ENCODE data around the gene CHRNA4.

The CHRNA4 gene

DNA sequence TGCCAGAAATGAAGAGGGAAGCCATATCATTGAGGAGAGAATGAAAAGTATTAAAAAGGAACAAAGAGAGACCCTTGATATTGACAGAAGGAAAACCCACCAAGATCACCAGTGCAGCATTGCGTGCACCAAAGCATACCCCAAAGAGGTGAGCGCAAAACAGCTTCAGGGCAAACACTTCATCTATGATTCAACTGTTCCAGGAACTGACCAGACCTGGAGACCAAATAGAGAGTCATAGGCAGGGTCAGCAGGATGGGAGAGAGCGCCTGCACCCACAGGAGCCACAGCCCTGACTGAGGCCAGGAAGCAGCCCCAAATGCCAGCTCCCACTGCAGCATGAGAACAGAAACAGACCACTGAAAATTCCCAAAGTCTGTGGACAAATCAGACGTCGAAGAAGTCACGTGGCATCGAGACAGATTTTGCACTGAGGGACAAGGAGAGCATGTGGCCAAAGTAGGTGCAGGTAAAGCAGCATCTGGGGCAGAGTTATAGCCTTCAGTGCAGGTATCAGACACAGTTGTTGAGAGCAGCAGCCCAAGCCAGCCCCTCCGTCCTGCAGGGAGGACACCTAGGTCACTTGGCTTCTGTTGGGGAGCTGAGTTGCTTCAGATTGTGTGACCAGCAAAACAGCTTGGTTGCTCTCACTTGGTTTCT lies 29.3 kb downstream of the CHRNA4 start:
- DNase-seq = no peak

DNA sequence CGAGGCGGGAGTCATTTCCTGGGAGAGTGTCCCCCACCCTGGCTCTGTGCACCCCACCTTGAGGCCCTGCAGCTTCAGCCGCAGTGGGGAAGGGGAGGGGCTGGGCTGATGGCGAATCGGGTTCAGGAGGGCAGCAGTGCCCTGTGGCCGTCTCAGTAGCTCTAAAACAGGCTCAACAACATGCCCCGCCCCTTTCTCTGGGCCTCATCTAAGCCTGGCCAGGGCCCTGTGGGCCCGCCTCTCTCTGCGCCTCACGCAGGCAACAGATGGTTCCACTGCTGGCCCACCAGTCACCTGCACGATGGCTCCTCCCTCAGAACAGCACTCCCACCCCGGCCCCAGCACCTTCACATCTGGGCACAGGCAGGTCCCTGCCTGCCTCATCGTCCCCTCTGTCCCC lies 30.2 kb downstream of the CHRNA4 start:
- DNase-seq = no peak

DNA sequence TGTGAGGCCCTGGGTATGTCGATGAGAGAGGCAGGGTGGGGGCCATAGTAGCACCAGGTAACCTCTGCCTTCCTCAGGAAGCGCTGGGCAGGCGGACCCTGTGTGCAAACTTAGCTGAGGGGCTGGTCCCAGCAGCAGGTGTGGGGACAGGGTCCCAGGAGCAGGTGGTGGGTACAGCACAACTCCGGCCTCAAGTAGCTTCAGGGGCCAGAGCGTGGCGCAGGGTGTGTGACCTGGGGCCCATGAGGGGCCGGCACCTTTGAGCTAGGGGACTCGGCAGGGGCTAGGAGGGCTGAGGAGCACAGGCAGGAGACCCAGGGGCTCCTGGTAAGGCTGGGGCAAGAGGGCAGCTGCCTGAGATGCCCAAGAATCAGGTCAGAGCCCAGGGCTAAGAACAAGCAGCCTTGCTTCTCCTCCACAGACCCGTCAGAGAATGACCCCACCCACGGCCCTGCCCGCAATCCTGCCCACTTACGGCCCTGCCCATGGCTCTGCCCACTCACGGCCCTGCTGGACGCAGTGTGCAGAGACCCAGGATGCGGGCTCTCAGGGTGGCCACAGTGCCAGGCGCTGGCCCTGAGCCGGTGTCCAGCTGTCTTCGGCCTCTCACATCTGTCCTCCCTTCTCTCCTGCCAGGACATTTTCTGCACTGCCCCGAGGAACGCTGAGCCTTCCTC lies 30.9 kb downstream of the CHRNA4 start:
- no peak for DNase-seq

DNA sequence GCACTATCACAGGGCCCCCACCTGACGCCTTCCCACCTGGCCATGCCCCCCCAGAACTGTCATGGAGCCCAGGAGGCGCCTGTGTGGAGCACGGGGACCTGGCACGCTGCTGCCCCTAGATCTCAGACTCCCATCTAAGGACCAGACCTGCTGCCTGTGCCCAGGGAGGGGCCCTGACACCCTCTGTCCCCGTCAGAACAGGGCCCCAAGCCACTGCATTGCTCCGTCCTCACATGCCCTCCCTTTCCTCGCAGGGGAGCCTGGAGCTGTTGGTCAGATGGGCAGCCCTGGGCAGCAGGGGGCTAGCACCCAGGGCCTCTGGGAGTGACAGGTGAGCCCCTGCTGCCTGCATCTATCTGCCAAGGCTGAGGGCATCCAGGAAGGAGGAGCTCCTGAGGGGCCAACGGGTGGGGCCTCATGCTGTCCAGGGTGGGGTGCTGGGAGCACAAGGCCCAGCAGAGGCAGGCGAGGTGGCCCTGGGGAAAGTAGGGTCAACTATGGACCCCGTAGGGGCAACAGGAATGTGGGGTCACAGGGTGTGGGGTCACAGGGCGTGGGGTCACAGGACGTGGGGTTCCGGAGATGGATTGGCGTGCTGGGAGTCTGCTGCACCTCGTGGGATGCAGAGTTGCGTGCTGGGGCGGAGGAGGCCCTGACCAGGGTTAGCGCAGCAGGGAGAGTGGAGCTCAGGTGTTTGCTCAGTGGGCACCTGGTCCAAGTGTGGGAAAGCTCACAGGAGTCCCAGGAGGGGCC lies 31.6 kb downstream of the CHRNA4 start:
- no peak for DNase-seq

DNA sequence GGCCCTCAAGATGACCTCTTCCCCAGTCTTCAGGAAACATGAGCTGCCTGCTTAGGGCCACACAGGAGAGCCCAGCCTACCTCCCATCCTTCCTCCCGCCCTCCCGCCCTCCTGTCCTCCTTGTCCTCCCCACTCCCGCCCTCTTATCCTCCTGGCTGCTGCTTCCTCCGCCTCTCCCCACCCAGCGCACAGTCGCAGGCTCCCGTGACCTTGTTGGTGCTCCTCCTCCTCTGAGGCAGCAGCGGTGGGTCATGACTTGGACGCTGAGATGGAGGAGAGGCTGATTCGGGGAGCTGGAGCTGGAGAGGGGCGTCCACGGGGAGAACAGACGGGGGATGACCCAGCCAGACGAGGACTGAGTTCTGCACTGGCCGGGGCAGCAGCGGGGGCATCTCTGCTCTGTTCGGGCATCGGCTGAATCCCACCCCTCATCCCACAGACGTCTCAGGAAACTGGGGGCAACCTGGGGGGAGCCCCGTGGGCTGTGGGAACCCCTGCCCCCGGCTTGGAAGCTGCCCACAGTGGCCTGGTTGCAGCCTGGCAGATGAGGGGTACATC lies 32.4 kb downstream of the CHRNA4 start:
- DNase-seq = no peak

DNA sequence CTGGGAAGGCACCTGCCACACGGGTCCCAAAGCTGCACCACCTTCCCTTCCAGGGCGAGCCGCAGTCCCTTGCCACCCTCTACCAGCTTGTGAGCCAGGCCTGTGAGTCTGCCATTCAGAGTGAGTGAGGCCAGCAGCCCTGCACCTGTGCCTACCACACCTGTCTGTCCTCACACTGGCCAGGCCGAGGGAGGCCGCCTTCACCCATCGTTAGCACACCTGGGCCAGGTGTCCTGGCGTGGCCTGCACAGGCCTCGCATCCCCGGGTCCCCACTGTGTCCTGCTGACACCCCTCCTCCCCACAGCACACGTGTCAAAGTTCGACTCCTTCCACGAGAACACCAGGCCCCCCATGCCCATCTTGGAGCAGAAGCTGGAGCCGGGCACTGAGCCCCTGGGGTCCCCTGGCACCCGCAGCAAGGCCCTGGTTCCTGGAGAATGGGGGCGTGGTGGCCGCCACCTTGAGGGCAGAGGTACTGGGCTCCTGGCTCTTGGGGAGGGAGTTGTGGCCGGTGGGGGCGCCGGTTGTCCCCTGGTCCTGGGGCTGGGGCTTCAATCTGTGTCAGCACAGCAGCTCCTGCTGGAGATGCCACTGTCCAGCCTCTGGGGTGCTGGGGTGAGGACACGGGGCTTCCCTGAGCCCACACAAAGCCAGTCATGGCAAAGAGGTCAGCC lies 33.0 kb downstream of the CHRNA4 start:
- no peak for DNase-seq

DNA sequence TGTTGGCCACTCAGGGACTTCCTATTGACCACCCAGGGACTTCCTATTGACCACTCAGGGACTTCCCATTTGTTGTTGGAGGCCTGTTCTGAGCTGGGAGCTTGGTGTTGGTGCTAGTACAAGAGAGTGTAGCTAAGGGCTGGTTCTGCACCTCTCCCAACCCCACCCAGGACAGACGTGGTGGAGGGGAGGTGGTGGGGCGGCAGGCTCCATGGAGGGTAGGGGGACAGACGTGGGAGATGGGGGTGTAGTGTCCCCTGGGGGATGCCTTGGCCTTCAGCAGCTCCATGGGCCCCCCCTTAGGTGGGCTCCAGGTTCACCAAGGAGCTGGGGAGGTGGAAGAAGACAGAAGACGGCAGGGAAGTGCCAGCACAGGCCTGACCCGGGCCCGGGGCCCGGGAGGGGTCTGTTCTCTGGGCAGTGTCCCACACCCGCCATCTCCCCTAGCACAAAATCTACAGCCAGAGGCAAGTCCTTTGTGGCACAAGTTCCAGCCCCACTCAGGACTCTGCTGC lies 33.9 kb downstream of the CHRNA4 start:
- no peak for DNase-seq

DNA sequence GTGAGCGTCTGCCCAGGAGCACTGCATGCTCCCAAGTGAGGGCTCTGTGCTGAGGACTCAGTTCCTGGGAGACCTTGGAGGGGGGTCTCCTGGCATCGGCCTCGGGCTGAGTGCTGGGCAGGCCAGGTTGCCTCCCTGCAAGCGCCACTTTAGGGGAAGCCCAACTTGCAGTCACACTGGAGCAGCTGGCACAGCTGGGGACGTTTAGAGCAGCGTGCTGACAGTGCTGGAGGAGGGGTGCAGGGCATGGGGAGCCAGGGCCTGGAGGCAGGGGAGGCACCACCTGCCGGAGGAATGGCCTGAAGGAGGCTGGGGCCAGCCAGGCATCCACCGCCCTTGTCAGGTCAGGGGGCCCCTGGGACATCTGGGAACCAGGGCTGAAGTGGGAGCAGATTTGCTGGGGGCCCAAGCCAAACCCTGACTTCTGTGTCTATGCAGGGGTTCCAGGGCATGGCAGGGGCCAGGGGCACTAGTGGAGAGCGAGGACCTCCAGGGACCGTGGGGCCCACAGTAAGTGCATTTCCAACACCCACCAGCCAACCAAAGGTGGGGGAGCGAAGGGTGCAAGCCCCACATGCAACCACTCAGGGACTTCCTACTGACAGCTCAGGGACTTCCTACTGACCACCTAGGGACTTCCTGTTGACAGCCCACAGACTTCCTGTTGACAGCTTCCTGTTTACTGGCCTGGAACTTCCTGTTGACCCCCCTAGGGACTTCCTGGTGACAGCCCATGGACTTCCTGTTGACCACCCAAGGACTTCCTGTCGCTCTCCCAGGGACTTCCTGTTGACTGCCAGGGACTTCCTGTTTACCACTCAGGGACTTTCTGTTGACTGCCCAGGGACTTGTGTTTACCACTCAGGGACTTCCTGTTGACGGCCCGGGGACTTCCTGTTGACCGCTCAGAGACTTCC lies 34.6 kb downstream of the CHRNA4 start:
- no peak for DNase-seq

DNA sequence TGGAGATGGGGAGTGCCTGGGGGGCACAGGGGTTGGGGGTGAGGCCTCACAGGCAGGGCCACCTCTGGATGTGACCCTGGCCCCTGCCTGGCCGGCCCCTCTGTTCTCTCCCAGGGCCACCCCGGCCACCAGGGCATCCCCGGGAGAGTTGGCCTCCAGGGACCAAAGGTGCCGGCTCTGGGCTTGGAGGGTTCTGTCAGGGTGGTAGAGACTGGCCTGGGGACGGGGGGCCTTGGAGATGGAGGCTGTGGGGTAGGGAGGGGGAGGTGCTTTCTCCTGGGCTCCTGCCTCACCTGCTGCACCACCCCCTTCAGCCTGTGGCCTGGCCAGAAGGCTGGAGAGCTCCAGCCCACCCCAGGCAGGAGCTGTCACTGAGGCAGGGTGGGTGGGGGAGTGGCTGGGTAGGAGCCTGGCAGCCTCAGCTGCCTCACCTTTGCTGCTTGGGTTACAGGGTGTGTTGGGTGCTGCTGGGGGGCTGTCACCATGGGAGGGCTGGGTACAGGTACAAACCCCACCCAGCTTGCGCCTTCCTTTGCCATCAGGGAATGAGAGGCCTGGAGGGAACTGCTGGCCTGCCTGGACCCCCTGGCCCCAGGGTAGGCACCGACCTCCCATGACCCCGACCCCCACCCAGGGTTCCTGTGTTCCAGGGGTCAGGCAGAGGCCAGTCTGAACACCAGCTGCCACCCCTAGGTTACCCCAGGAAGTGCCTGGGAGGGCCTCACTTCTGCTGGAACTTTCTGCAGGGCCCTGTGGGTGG lies 35.4 kb downstream of the CHRNA4 start:
- no peak for DNase-seq

DNA sequence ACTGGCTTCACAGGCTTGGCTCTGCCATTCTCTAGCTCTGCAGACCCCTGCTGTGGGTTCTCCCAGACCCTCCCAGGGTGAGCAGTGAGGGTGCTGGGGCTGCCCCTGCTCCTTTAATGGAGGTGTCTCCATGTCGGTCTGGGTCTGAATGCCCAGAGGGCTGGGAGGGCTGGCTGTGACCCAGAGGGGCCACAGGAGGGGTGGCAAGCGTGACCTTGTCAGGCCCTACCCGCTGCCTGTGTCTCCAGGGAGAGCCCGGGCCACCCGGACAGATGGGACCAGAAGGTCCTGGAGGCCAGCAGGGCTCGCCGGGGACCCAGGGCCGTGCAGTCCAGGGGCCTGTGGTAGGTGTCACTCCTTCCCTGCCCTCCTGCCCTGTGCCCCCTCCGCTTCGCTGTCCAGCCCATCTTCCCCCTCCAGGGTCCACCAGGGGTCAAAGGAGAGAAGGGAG lies 36.1 kb downstream of the CHRNA4 start:
- no peak for DNase-seq

DNA sequence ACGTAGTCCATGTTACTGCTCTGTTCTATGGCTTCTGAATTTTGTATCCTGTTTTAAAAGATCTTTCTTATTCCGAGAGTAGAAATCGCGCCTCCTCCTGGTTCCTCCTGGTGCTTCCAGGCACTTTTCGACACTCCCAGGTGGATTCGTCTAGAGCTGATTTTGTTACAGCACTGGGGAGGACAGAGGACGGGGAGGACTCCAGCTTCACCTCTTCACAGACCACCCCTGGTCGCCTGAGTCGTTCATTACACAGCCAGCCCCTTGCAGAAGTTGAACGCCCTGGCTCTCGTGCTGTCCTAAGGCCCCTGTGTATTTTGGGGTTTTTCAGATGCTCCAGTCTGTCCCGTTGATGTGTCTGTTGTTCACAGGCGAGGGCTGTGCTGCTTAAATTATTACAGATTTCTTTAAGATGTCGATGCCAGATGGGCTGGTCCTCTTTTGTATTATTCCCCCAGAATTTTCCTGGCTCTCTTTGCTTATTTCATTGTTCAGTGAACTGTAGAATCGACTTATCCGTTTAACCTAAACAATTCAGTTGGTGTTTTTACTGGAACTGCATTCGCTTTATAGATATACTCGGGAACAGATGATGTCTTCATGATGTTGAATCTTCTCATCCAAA lies 37.7 kb downstream of the CHRNA4 start:
- DNase-seq = no peak

DNA sequence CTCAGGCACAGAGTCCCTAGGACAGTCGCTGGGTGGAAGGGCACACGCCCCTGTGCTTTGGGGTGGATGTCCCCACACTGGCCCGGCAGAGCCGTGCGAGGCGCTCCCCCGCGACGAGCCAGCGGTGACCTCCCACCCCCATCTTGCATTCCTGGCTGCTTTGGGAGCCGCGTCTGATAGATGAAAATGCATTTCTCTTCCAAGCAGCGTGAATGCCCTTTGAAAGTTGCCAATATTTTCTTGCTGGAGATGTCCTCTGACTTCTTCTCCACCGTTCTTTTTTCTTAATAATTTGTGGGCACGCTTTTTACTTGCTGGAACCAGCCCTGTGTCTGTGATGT lies 38.2 kb downstream of the CHRNA4 start:
- no peak for DNase-seq

DNA sequence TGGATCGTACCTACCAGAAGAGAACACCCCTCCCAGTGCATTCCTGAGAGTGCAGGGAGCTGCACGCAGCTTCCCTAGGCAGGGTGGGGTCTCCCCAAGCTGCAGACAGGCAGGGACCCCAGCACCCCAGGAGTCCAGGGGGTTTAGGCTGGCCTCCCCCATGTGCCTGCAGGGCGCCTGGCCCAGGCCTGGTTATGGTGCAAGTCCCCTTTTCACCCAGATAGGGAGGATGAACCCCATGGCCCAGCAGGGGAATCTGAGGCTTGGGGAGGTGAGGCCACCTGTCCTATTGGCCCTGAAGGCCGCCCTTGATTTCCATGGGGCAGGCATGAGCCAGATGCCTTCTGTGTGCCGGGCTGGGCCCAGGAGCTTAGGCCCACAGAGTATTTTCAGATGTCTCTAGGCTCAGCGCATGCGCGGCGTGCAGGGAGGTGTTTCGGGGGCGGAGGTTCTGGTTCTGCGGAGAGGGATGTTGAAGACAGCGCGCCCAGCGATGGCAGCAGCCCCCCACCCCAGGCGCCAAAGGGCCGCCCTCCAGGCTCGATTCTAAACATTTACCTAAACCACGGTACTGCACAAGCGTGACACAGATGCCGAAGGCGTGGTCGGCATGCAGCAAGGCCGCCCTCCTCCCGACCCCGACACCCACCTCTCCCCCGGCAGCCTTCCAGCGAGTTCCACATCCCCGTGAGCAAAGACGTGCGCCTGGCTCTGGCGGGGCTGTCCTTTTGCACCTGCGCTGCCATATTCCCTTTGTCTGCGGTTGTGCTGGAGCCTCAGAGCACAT lies 38.8 kb downstream of the CHRNA4 start:
- no peak for DNase-seq

DNA sequence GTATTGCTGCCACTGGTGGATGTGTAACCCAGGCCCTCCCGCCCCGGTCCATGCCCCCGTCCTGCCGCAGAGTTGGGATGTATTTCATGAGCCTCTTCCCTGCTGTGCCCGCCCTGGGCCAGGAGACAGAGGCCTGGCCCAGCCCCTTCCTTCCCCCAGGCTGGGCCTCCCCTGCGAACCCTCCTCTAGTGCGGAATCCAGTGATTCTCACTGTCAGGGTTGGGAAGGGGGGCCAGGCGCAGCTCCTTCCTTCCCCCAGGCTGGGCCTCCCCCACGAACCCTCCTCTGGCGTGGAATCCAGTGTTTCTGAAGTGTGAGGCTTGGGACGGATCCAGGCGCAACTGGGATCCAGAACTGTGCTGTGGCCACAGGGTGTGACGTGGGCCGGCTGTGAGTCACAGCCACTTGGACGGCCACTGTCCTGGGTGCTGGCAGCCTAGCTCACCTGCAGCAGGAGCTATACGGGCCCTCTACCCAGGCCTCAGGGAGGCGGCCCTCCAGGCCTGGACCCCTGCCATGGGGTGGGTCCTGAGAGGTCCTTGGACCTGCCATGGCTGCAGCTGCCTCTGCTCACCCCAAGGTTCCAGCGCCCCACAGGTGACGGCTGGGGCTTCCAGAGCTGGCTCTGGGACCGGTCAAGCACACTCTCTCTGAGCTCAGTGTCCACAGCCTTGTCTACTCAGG lies 39.9 kb downstream of the CHRNA4 start:
- no peak for DNase-seq

DNA sequence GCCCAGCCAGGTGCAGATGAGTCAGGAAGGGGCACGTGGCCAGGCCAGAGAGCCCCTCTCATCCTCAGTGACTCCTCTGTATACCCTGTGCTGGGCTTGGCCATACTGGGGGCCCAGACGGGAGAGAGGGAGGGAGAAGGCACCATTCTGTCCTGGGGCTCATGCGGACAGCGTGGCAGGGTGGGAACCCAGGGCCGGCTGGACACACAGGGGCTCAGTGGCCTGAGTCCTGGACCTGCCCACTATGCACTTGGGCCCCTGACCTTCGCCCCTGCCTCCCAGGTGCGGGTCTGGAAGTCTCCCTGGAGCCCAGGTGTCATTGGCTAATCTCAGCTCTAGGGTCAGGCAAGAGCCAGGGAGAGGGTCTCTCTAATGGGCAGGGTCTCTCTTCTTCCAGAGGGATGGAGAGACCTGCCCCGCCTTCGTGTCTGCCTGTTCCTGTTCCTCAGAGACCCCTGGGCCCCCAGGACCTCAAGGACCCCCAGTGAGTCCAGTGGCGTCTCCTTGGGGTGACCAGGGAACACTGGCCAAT lies 40.5 kb downstream of the CHRNA4 start:
- DNase-seq = no peak

DNA sequence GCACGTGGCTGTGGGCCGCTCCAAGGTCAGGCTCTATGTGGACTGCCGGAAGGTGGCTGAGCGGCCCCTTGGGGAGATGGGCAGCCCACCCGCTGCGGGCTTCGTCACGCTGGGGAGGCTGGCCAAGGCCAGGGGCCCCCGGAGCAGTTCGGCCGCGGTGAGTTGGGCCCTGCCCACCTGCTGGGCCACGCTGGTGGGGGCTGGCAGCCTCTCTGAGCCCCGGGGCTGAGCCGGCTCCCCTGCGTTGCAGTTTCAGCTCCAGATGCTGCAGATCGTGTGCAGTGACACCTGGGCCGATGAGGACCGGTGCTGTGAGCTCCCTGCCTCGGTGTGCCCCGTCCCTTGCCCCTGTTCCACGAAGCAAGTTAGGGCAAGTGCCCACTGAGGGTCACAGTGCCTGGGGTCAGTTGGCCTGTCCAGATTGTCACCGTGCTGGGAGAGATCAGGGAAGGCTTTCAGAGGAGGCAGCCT lies 41.1 kb downstream of the CHRNA4 start:
- DNase-seq = no peak

DNA sequence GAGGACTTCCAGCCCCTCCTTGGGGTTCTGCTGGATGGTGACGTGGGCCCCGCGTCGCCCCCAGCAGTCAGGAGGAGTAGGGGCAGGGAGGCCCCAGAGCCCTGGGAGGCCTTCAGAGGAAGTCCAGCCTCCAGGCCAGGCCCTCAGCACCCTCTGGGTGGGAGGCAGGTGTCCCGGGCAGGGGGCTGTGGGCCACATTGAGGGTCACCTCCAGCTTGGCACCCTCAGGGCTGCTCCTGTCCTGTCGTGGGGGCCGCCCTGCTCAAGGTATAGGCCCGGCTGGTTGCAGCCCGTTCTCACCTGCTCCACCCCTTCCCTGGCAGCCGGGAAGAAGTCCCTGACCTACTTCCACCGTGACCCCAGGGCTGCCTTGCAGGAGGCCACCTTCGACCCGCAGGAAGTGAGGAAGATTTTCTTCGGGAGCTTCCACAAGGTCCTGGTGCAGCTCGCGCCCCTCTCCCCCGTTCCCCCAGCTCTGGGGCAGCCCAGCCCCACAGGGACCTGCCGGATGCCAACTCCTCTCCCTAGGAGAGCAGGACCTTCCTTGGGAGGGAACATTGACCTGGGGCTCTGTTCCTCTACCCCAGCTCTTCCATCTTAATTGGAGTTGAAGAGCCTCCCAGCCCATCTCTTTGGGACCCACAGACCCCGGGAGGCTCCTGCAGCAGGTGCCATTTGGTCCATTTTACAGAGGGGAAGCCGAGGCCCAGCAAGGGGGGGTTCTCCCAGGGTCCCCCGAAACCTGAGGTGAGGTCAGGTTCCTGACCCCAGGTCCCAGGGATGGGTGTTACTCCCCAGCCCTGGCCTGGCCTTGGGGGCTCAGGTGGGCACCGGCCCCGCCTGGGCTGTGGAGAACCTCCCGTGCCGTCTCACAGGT lies 41.7 kb downstream of the CHRNA4 start:
- no peak for DNase-seq

All from effector CD4-positive, alpha-beta T cell (primary cell).